PC-9 (cell line): Measurements from ENCODE around the gene FOXF1.

Source experiments
- CTCF ChIP-seq: fragments of 200-600 bp; sonication (generic); conservative IDR thresholded peaks from 2 replicates; pipeline ENCODE4 v1.6.1; 2017; ENCODE audit warnings: mixed run types, antibody characterized with exemption, mild to moderate bottlenecking, moderate library complexity
- EZH2 ChIP-seq: fragments of 200-600 bp; sonication (generic); IDR thresholded peaks from 2 replicates; pipeline ENCODE4 v1.8.0; 2017; ENCODE audit warnings: antibody characterized with exemption, low read depth

GRCh38 chr16:86496929-86497461 lies 13.3 kb upstream of the FOXF1 start:
- TF ChIP-seq CTCF (no peak), EZH2 (no peak)
